H1 (cell line): Measurements from ENCODE around the gene INPP5B. TPM values are rescaled to one million over a fixed set of nuclear protein-coding genes. Genes with fewer than 3 reads are reported as not detected.

ENCODE experiments used
- CTCF ChIA-PET: fragments of 300-600 bp; sonication (Branson Sonifier 250); formaldehyde crosslinking; loops from one replicate; lab custom pipeline; 2021; ENCODE audit not compliant: partially characterized antibody; lab: Charles Lee
- POLR2A ChIA-PET: fragments of 300-600 bp; sonication (Branson Sonifier 250); formaldehyde crosslinking; loops from one replicate; lab custom pipeline; 2021; ENCODE audit warnings: inconsistent platforms; ENCODE audit not compliant: partially characterized antibody; lab: Charles Lee
- DNase-seq, 2 experiments: peaks; one replicate each; pipeline versions ENCODE4 v3.0.0 to v3.0.0-alpha.2; 2010 to 2022; ENCODE audit warnings: low spot score in 2 of 2, low read depth in 1 of 2, mixed read lengths in 1 of 2
- FAIRE-seq: peaks from 2 replicates; lab custom pipeline; 2011; peaks lifted over from hg19 to GRCh38; lab: Jason Lieb, UNC
- H2AFZ ChIP-seq: 2 replicates; pipeline ENCODE4 v1.8.1; 2012; ENCODE audit warnings: low read length, inconsistent platforms
- H2AK5ac ChIP-seq: 2 replicates; pipeline ENCODE4 v1.6.1; 2013; ENCODE audit warnings: low read depth, low read length
- H2BK120ac ChIP-seq: replicated peaks from 2 replicates; pipeline ENCODE3; 2013; ENCODE audit warnings: low read depth, low read length, inconsistent platforms
- H2BK12ac ChIP-seq: 2 replicates; pipeline ENCODE4 v1.6.1; 2013; ENCODE audit warnings: low read depth, low read length
- H2BK15ac ChIP-seq: 2 replicates; pipeline ENCODE4 v1.6.1; 2013; ENCODE audit warnings: low read length
- H2BK20ac ChIP-seq: 2 replicates; pipeline ENCODE4 v1.6.1; 2013; ENCODE audit warnings: low read length
- H2BK5ac ChIP-seq: 2 replicates; pipeline ENCODE4 v1.6.1; 2013; ENCODE audit warnings: low read depth, low read length
- H3K14ac ChIP-seq: 2 replicates; pipeline ENCODE4 v1.6.1; 2013; ENCODE audit warnings: inconsistent platforms; ENCODE audit not compliant: insufficient read length
- H3K18ac ChIP-seq: 2 replicates; pipeline ENCODE4 v1.6.1; 2013; ENCODE audit warnings: low read length; ENCODE audit errors: extremely low read depth
- H3K23ac ChIP-seq: 2 replicates; pipeline ENCODE4 v1.6.1; 2013; ENCODE audit warnings: inconsistent platforms; ENCODE audit not compliant: insufficient read length
- H3K23me2 ChIP-seq: 2 replicates; pipeline ENCODE4 v1.6.1; 2013; ENCODE audit warnings: low read depth, low read length
- H3K27ac ChIP-seq: 2 replicates; pipeline ENCODE4 v1.6.1; 2011; ENCODE audit warnings: low read depth, low read length, inconsistent platforms
- H3K27me3 ChIP-seq, 4 experiments: replicated peaks in 1 of 4; 1 replicate in 1 of 4; 2 replicates in 3 of 4; pipeline versions ENCODE4 v1.6.1 to v1.8.1; 2011 to 2013; ENCODE audit warnings: low read length in 3 of 4, mild to moderate bottlenecking in 3 of 4, inconsistent platforms in 2 of 4, mixed read lengths in 2 of 4, moderate library complexity in 1 of 4; ENCODE audit not compliant: control insufficient read depth in 3 of 4, insufficient read depth in 3 of 4; ENCODE audit errors: extremely low read depth in 1 of 4
- H3K36me3 ChIP-seq, 4 experiments: 2 replicates each; pipeline versions ENCODE4 v1.6.1 to v1.8.1; 2011 to 2013; ENCODE audit warnings: mild to moderate bottlenecking in 4 of 4, low read length in 3 of 4, moderate library complexity in 2 of 4, control low read depth in 1 of 4, inconsistent platforms in 1 of 4; ENCODE audit not compliant: insufficient read depth in 4 of 4, control insufficient read depth in 2 of 4
- H3K4ac ChIP-seq: replicated peaks from 2 replicates; pipeline ENCODE3; 2013; ENCODE audit warnings: low read length, low read depth, mixed read lengths, inconsistent platforms; ENCODE audit not compliant: insufficient read length
- H3K4me1 ChIP-seq, 4 experiments: replicated peaks in 1 of 4; 1 replicate in 1 of 4; 2 replicates in 3 of 4; pipeline versions ENCODE4 v1.6.1 to v1.8.1; 2011 to 2013; ENCODE audit warnings: low read length in 3 of 4, inconsistent platforms in 2 of 4, mixed read lengths in 1 of 4; ENCODE audit not compliant: insufficient read depth in 4 of 4, control insufficient read depth in 3 of 4
- H3K4me2 ChIP-seq, 2 experiments: 2 replicates each; pipeline versions ENCODE4 v1.6.1 to v1.8.1; 2011 to 2013; ENCODE audit warnings: low read depth in 2 of 2, low read length in 2 of 2, control low read depth in 1 of 2, inconsistent platforms in 1 of 2, mild to moderate bottlenecking in 1 of 2; ENCODE audit not compliant: insufficient read depth in 1 of 2
- H3K4me3 ChIP-seq, 4 experiments: fragments of 200-600, 300-600 bp in 1 of 4; sonication (generic), shearing (Covaris generic), sonication (Bioruptor Twin) in 1 of 4; 2 replicates each; pipeline versions ENCODE4 v1.5.1 to v1.8.1; 2011 to 2016; ENCODE audit warnings: low read length in 4 of 4, low read depth in 3 of 4, control low read depth in 2 of 4, inconsistent platforms in 2 of 4, mild to moderate bottlenecking in 2 of 4, mixed read lengths in 1 of 4, moderate library complexity in 1 of 4; ENCODE audit not compliant: insufficient read depth in 2 of 4; ENCODE audit errors: extremely low read depth in 1 of 4
- H3K56ac ChIP-seq: replicated peaks from 2 replicates; pipeline ENCODE3; 2013; ENCODE audit warnings: low read depth, mild to moderate bottlenecking, mixed read lengths, low read length, inconsistent platforms; ENCODE audit not compliant: insufficient read length
- H3K79me1 ChIP-seq: 2 replicates; pipeline ENCODE4 v1.6.1; 2013; ENCODE audit warnings: low read depth, low read length, control low read depth
- H3K79me2 ChIP-seq, 2 experiments: 2 replicates each; pipeline versions ENCODE4 v1.6.1 to v1.8.1; 2012 to 2013; ENCODE audit warnings: low read length in 2 of 2, mild to moderate bottlenecking in 2 of 2, inconsistent platforms in 1 of 2; ENCODE audit not compliant: insufficient read depth in 2 of 2, control insufficient read depth in 1 of 2
- H3K9ac ChIP-seq, 4 experiments: replicated peaks in 1 of 4; 1 replicate in 1 of 4; 2 replicates in 3 of 4; pipeline versions ENCODE4 v1.6.1 to v1.8.1; 2011 to 2013; ENCODE audit warnings: low read depth in 3 of 4, low read length in 3 of 4, control low read depth in 2 of 4, mild to moderate bottlenecking in 2 of 4, moderate library complexity in 2 of 4, inconsistent platforms in 1 of 4; ENCODE audit errors: extremely low read depth in 1 of 4
- H3K9me3 ChIP-seq, 2 experiments: 2 replicates each; pipeline versions ENCODE4 v1.6.1 to v1.8.1; 2012 to 2013; ENCODE audit warnings: mild to moderate bottlenecking in 2 of 2, moderate library complexity in 2 of 2, control low read depth in 1 of 2, inconsistent platforms in 1 of 2, low read depth in 1 of 2, low read length in 1 of 2, mixed read lengths in 1 of 2; ENCODE audit not compliant: insufficient read depth in 2 of 2
- H4K20me1 ChIP-seq, 2 experiments: replicated peaks in 1 of 2; 2 replicates each; pipeline versions ENCODE3 to v1.8.1; 2011 to 2013; ENCODE audit warnings: inconsistent platforms in 2 of 2, low read length in 2 of 2, mild to moderate bottlenecking in 1 of 2; ENCODE audit not compliant: insufficient read depth in 2 of 2, control insufficient read depth in 1 of 2
- H4K5ac ChIP-seq: 2 replicates; pipeline ENCODE4 v1.6.1; 2013; ENCODE audit warnings: low read length, low read depth, mixed read lengths, inconsistent platforms; ENCODE audit not compliant: insufficient read length
- H4K8ac ChIP-seq: 2 replicates; pipeline ENCODE4 v1.8.0; 2013; ENCODE audit warnings: mild to moderate bottlenecking, moderate library complexity, low read length, inconsistent platforms; ENCODE audit not compliant: insufficient read depth; ENCODE audit errors: extremely low read depth
- H4K91ac ChIP-seq: replicated peaks from 2 replicates; pipeline ENCODE3; 2013; ENCODE audit warnings: low read length, mixed read lengths, inconsistent platforms; ENCODE audit not compliant: insufficient read length
- EP300 ChIP-seq, 2 experiments: IDR thresholded peaks; 1 replicate in 1 of 2; 2 replicates in 1 of 2; pipeline ENCODE4 v1.6.1; 2011 to 2012; ENCODE audit warnings: low read depth in 2 of 2, low read length in 2 of 2, mild to moderate bottlenecking in 2 of 2, borderline replicate concordance in 1 of 2, inconsistent platforms in 1 of 2, moderate library complexity in 1 of 2
- GABPA ChIP-seq: IDR thresholded peaks from 2 replicates; pipeline ENCODE4 v1.6.1; 2011; ENCODE audit warnings: mild to moderate bottlenecking, low read length, moderate library complexity, borderline replicate concordance; ENCODE audit not compliant: insufficient read depth
- HDAC2 ChIP-seq, 2 experiments: fragments of 300-600 bp in 1 of 2; sonication (generic) in 1 of 2; IDR thresholded peaks; 2 replicates each; pipeline ENCODE4 v1.6.1; 2011 to 2012; ENCODE audit warnings: low read depth in 2 of 2, low read length in 2 of 2, mild to moderate bottlenecking in 2 of 2, moderate library complexity in 2 of 2, borderline replicate concordance in 1 of 2, inconsistent platforms in 1 of 2
- NRF1 ChIP-seq: IDR thresholded peaks from 2 replicates; pipeline ENCODE4 v1.6.1; 2011; ENCODE audit warnings: mild to moderate bottlenecking, low read depth, low read length, improper control_type of control experiment
- POLR2A ChIP-seq, 2 experiments: IDR thresholded peaks; 1 replicate in 1 of 2; 2 replicates in 1 of 2; pipeline ENCODE4 v1.6.1; 2011; ENCODE audit warnings: low read depth in 2 of 2, low read length in 2 of 2, mild to moderate bottlenecking in 2 of 2; ENCODE audit errors: control extremely low read depth in 1 of 2
- SIX5 ChIP-seq: IDR thresholded peaks from 2 replicates; pipeline ENCODE4 v1.6.1; 2011; ENCODE audit warnings: mild to moderate bottlenecking, low read depth, low read length
- SP2 ChIP-seq: IDR thresholded peaks from 2 replicates; pipeline ENCODE4 v1.6.1; 2012; ENCODE audit warnings: mild to moderate bottlenecking, low read length, inconsistent platforms
- SUZ12 ChIP-seq: fragments of 200-600 bp; sonication (generic); IDR thresholded peaks from 2 replicates; pipeline ENCODE4 v1.6.1; 2012; ENCODE audit warnings: mild to moderate bottlenecking, inconsistent platforms, low read length, moderate library complexity, mixed read lengths
- ZNF274 ChIP-seq: IDR thresholded peaks from 2 replicates; pipeline ENCODE4 v1.7.0; 2012; ENCODE audit warnings: low read length, borderline replicate concordance; ENCODE audit errors: extremely low read depth
- WGBS, 2 experiments: shearing (Covaris generic) in 1 of 2; methylation state at CpG; one replicate each; pipeline versions ENCODE4 v1.1.6 to v1.1.7; 2013 to 2015; ENCODE audit warnings: low lambda C conversion rate in 2 of 2, mixed read lengths in 2 of 2, inconsistent platforms in 1 of 2, low coverage in 1 of 2, missing lambda C conversion rate in 1 of 2; ENCODE audit not compliant: insufficient replicate concordance in 2 of 2, insufficient coverage in 1 of 2, insufficient read length in 1 of 2; ENCODE audit errors: extremely low coverage in 1 of 2, missing lambda C conversion rate in 1 of 2; 5-methylcytosine and 5-hydroxymethylcytosine counted together
- polyA plus RNA-seq, 7 experiments: library from polyadenylated mRNA; depleted of rRNA in 3 of 7; stranded (reverse) in 5 of 7; unstranded in 2 of 7; fragments of >200 nt in 5 of 7; fragments of 200-250 nt in 2 of 7; gene quantifications; 1 replicate in 5 of 7; 2 replicates in 1 of 7; 4 replicates in 1 of 7; pipeline versions ENCODE4 v1.2.1 to v1.2.3, GENCODE V29; 2011 to 2013; ENCODE audit warnings: missing spikeins in 2 of 7, mixed read lengths in 2 of 7
- total RNA-seq: library from RNA; stranded (reverse); fragmentation: NEBNext Ultra II Directional; extraction: Animal tissue kit (Norgen Biotek cat#: 25700); gene quantifications from 2 replicates; pipeline ENCODE4 v1.2.1, GENCODE V29; 2021

INPP5B gene
- total and polyA plus RNA-seq, 2 of the 8 experiments (the other 6 are each of a cell fraction or from before 2014, with no cell fraction given): 14.0 to 23.7 TPM

- no peak overlapping the region for H3K56ac ChIP-seq
- H3K23me2 ChIP-seq: no peaks in the 10 kb centered on the region
- H3K27me3 ChIP-seq: no peaks in the 10 kb centered on the region
- H3K23ac ChIP-seq: no peak overlapping the region
- H2AFZ ChIP-seq: no peak overlapping the region
- H3K18ac ChIP-seq: no peak overlapping the region
- DNase-seq: no peak
- no peaks in the 10 kb centered on the region for H3K79me1 ChIP-seq
- H2BK20ac ChIP-seq: no peak overlapping the region
- H3K9me3 ChIP-seq: no peaks in the 10 kb centered on the region
- no peaks in the 10 kb centered on the region for H3K4me1 ChIP-seq
- H4K20me1 ChIP-seq: no peaks in the 10 kb centered on the region
- H3K14ac ChIP-seq: no peak overlapping the region
- H3K36me3 ChIP-seq: peaks cover 16 to 62% (median 38%) of the 10 kb centered on the region in 4 experiments
- no peak overlapping the region for H3K4me2 ChIP-seq
- no peak for FAIRE-seq
- H4K8ac ChIP-seq: no peak overlapping the region
- no peak overlapping the region; a peak in 1 of 7 replicates for H3K9ac ChIP-seq
- no peak overlapping the region for H3K4me3 ChIP-seq
- H2AK5ac ChIP-seq: no peak overlapping the region
- ChIA-PET POLR2A (interaction anchor here (0.6 to 1.8 kb wide), 5 partner anchors 14 to 165 kb away, joined by 3 to 4 read pairs (median 3); partner anchors contain the start of gene MTF1), CTCF (interaction anchor here (0.6 kb wide), 1 partner anchor 10 kb away, joined by 3 read pairs; no protein-coding TSS in a partner anchor)
- H3K79me2 ChIP-seq: no peaks in the 10 kb centered on the region
- no peak overlapping the region for H4K5ac ChIP-seq
- no peak overlapping the region for H3K4ac ChIP-seq
- TF ChIP-seq SIX5 (no peak), HDAC2 (IDR thresholded peaks at IDR 0.05; ENCODE audit: borderline replicate concordance in 1 of 2, low read depth in 2 of 2, low read length in 2 of 2) (no peak), GABPA (no peak), POLR2A (IDR thresholded peaks at IDR 0.05; ENCODE audit: control extremely low read depth in 1 of 2, low read depth in 2 of 2, low read length in 2 of 2) (no peak), SP2 (no peak), NRF1 (no peak), ZNF274 (no peak), EP300 (IDR thresholded peaks at IDR 0.05; ENCODE audit: borderline replicate concordance in 1 of 2, low read depth in 2 of 2, low read length in 2 of 2) (no peak), SUZ12 (no peak)
- 88% methylated on average over 4 of the region's 4 CpGs; no CpG with 5 or more reads in 1 of the 2 experiments for WGBS, 2 experiments
- no peak overlapping the region for H3K27ac ChIP-seq
- no peak overlapping the region for H2BK12ac ChIP-seq
- H4K91ac ChIP-seq: no peak overlapping the region
- H2BK5ac ChIP-seq: no peak overlapping the region
- H2BK15ac ChIP-seq: no peak overlapping the region
- no peak overlapping the region for H2BK120ac ChIP-seq
These were observed 18.4 kb upstream of the INPP5B start for GRCh38 chr1:37965301-37965700.
